Vagina (tissue), 2 donors: ENCODE data around the gene SLC37A2. TPM values are rescaled to one million over a fixed set of nuclear protein-coding genes. Genes with fewer than 3 reads are reported as not detected.

Source experiments
- DNase-seq, 2 donors: peaks; one replicate each; pipeline ENCODE4 v3.0.0-alpha.2; 2017; ENCODE audit errors: extremely low spot score in 2 of 2
- H3K27ac ChIP-seq: fragments of 200-600 bp; sonication (generic); one replicate; pipeline ENCODE4 v1.5.1; 2019
- H3K27me3 ChIP-seq: fragments of 200-600 bp; sonication (generic); one replicate; pipeline ENCODE4 v1.5.1; 2019
- H3K36me3 ChIP-seq, 2 donors: fragments of 200-600 bp; sonication (generic); one replicate each; pipeline ENCODE4 v1.5.1; 2017 to 2019
- H3K4me1 ChIP-seq: fragments of 200-600 bp; sonication (generic); one replicate; pipeline ENCODE4 v1.5.1; 2019
- H3K4me3 ChIP-seq, 2 donors: fragments of 200-600 bp; sonication (generic); 1 replicate in 1 of 2; 2 replicates in 1 of 2; pipeline ENCODE4 v1.5.1; 2016 to 2019
- H3K9me3 ChIP-seq: fragments of 200-600 bp; sonication (generic); one replicate; pipeline ENCODE4 v1.5.1; 2019
- POLR2A ChIP-seq, 2 donors: fragments of 450-650 bp; IDR thresholded peaks; one replicate each; pipeline ENCODE4 v1.6.1; 2017; ENCODE audit warnings: antibody characterized with exemption in 2 of 2, mild to moderate bottlenecking in 2 of 2, moderate library complexity in 2 of 2
- POLR2AphosphoS5 ChIP-seq, 2 donors: sonication (generic); formaldehyde crosslinking; IDR thresholded peaks; one replicate each; pipeline ENCODE4 v1.9.0; 2017; ENCODE audit warnings: antibody characterized with exemption in 2 of 2, mild to moderate bottlenecking in 2 of 2, low read depth in 1 of 2; ENCODE audit not compliant: insufficient read depth in 1 of 2
- intact Hi-C: fragments of 100-400 bp; cut with DNase I; formaldehyde crosslinking; loops from one replicate; pipeline ENCODE4 v1.15.1; 2023
- total RNA-seq: library from RNA; depleted of rRNA; stranded (reverse); fragments of >200 nt; gene quantifications from one replicate; pipeline ENCODE4 v1.2.3, GENCODE V29; 2016
- TF ChIP-seq, protein P1 (sequence below), 3 experiments: fragments of 450-650 bp in 2 of 3; fragments of 200-600 bp in 1 of 3; sonication (generic) in 1 of 3; IDR thresholded peaks; one replicate each; pipeline ENCODE4 v1.5.1; 2017 to 2019; ENCODE audit warnings: antibody characterized with exemption in 3 of 3, mild to moderate bottlenecking in 2 of 3, moderate library complexity in 2 of 3

SLC37A2 gene
- total RNA-seq, 1 donor from 2014 or later: 22.6 TPM

DNA sequence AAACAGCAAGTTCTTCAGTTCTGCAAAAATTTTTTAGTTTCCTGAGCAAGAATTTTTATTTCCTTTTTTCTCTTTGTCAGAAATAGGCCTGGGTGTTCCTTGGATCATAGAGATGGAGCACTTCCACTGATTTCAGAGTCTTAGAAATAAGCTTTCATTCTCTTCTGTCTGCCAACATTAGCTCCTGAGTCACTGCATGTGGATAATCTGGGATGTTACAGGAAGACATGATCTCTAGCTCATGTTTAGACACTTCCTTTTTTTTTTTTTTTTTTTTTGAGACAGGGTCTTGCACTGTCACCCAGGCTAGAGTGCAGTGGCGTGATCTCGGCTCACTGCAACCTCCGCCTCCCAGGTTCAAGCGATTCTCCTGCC lies 61.5 kb downstream of the SLC37A2 start:
- no peaks in the 10 kb centered on the region for H3K27me3 ChIP-seq
- no peaks in the 10 kb centered on the region for H3K36me3 ChIP-seq
- TF ChIP-seq POLR2A (IDR thresholded peaks at IDR 0.05): no peak
- TF ChIP-seq, protein P1, sequence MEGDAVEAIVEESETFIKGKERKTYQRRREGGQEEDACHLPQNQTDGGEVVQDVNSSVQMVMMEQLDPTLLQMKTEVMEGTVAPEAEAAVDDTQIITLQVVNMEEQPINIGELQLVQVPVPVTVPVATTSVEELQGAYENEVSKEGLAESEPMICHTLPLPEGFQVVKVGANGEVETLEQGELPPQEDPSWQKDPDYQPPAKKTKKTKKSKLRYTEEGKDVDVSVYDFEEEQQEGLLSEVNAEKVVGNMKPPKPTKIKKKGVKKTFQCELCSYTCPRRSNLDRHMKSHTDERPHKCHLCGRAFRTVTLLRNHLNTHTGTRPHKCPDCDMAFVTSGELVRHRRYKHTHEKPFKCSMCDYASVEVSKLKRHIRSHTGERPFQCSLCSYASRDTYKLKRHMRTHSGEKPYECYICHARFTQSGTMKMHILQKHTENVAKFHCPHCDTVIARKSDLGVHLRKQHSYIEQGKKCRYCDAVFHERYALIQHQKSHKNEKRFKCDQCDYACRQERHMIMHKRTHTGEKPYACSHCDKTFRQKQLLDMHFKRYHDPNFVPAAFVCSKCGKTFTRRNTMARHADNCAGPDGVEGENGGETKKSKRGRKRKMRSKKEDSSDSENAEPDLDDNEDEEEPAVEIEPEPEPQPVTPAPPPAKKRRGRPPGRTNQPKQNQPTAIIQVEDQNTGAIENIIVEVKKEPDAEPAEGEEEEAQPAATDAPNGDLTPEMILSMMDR (IDR thresholded peaks at IDR 0.05): no peak
- TF ChIP-seq POLR2AphosphoS5 (IDR thresholded peaks at IDR 0.05; ENCODE audit: insufficient read depth in 1 of 2, low read depth in 1 of 2): no peak
- H3K4me1 ChIP-seq: no peaks in the 10 kb centered on the region
- no peaks in the 10 kb centered on the region for H3K9me3 ChIP-seq
- H3K4me3 ChIP-seq: no peak overlapping the region
- no peak for DNase-seq
- intact Hi-C loops: no loop called here
- H3K27ac ChIP-seq: no peak overlapping the region

DNA sequence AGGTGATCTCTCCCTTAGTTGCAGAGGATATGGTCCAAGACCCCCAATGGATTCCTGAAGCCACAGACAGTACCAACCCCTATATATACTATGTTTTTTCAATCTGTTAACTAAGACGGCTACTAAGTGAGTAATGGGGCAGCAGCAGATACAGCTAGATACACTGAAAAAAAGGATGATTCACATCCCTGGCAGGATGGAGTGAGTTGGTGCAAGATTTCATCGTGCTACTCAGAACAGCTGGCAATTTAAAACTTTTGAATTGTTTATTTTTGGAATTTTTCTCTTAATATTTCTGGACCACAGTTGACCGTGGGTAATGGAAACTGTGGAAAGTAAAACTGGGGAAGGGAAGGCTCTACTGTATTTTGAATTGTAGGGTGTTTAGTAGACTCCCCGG lies 65.3 kb downstream of the SLC37A2 start:
- Histone ChIP-seq H3K4me3 (no peak overlapping the region), H3K9me3 (no peaks in the 10 kb centered on the region), H3K4me1 (no peaks in the 10 kb centered on the region), H3K36me3 (no peaks in the 10 kb centered on the region), H3K27me3 (no peaks in the 10 kb centered on the region), H3K27ac (no peak overlapping the region)
- intact Hi-C loops: no loop called here
- TF ChIP-seq POLR2A (IDR thresholded peaks at IDR 0.05): no peak
- TF ChIP-seq POLR2AphosphoS5 (IDR thresholded peaks at IDR 0.05; ENCODE audit: insufficient read depth in 1 of 2, low read depth in 1 of 2): no peak
- TF ChIP-seq, protein P1 (IDR thresholded peaks at IDR 0.05): no peak
- DNase-seq: no peak

DNA sequence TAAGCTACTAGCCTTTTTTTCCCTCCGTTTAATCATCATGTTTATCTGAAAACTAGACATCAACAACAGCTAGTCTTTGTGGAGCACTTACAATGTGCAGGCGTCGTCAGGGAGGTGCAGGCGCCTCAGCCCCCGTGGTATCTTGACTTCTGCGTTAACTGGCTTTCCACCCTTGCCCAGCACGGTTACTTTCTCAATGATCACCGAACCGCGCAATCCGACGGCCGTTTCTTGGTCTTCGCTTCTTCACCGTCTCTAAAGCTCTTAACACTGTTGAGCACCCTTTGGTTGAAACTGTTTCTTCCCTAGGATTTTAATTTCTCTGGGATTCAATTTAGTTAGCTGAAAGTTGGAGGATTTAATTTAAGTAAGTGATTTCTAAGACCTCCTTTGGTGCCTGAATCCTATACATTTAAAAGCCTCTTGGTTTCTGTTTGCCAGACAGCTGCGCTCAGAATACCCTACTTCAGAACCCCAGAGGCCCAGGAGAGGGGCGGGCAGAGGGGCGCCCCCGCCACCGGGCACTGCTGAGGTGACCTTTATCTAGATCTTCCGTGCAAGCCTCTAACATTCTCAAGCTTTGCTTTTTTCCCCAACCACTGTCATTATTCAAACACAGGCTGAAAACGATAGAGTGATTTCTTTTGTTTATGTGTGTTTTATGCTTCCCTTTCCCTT lies 66.3 kb downstream of the SLC37A2 start:
- H3K36me3 ChIP-seq: no peaks in the 10 kb centered on the region
- no peaks in the 10 kb centered on the region for H3K27me3 ChIP-seq
- no peaks in the 10 kb centered on the region for H3K4me1 ChIP-seq
- no peak overlapping the region for H3K4me3 ChIP-seq
- no peak for DNase-seq
- no peak overlapping the region for H3K27ac ChIP-seq
- TF ChIP-seq POLR2AphosphoS5 (IDR thresholded peaks at IDR 0.05; ENCODE audit: insufficient read depth in 1 of 2, low read depth in 1 of 2): no peak
- TF ChIP-seq POLR2A (IDR thresholded peaks at IDR 0.05): no peak
- TF ChIP-seq, protein P1 (IDR thresholded peaks at IDR 0.05): no peak
- no peaks in the 10 kb centered on the region for H3K9me3 ChIP-seq
- intact Hi-C loops: no loop called here

DNA sequence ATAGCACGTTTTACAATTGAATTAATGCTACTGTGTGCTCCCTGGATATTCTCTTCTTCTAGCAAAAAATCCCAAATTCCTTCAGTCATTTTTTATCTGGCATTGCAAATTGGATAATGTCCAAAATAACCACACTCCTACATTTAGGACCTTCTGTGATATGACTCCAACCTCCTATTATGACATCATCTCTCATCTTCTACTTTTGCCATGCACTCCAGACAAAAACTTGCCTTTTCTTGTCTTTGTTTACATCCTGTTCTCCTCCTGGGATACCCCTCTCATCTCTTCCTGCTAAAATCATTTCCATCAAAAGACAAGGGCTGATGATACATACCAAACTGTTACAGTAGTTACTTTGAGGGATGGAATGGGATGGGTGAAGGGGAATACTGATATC lies 69.0 kb downstream of the SLC37A2 start:
- Histone ChIP-seq H3K36me3 (no peaks in the 10 kb centered on the region), H3K27ac (no peak overlapping the region), H3K4me1 (no peaks in the 10 kb centered on the region), H3K9me3 (no peaks in the 10 kb centered on the region), H3K4me3 (no peak overlapping the region), H3K27me3 (no peaks in the 10 kb centered on the region)
- intact Hi-C loops: no loop called here
- no peak for DNase-seq
- TF ChIP-seq POLR2A (IDR thresholded peaks at IDR 0.05): no peak
- TF ChIP-seq POLR2AphosphoS5 (IDR thresholded peaks at IDR 0.05; ENCODE audit: insufficient read depth in 1 of 2, low read depth in 1 of 2): no peak
- TF ChIP-seq, protein P1 (IDR thresholded peaks at IDR 0.05): no peak

DNA sequence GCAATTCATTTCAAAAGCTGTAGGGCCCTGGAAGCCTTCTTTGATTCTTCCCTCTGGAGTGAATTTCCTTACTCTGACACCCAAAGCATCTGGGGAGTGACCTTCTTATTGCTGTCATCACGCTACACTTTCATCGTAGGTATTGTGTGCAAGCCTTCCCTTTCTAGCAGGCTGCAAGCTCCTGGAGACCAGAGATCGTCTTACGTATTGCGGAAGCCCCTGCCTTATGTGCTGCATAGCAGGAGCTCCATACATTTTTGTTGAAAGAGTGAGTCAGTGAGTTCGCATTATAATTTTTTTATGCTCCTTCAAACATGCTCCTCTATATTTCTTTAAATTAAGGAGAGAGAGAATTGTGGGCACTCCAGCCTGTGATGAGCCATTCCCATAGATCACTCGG lies 69.5 kb downstream of the SLC37A2 start:
- Histone ChIP-seq H3K4me1 (no peaks in the 10 kb centered on the region), H3K4me3 (no peak overlapping the region), H3K27ac (no peak overlapping the region), H3K27me3 (no peaks in the 10 kb centered on the region), H3K9me3 (no peaks in the 10 kb centered on the region), H3K36me3 (no peaks in the 10 kb centered on the region)
- TF ChIP-seq POLR2A (IDR thresholded peaks at IDR 0.05): no peak
- no peak for TF ChIP-seq POLR2AphosphoS5 (IDR thresholded peaks at IDR 0.05; ENCODE audit: insufficient read depth in 1 of 2, low read depth in 1 of 2)
- TF ChIP-seq, protein P1 (IDR thresholded peaks at IDR 0.05): no peak
- DNase-seq: no peak
- intact Hi-C loops: no loop called here
